Loucy (cell line): Measurements from ENCODE around the gene ARHGAP6.

Source experiments
- H2AFZ ChIP-seq: fragments of 200-600 bp; sonication (generic); 2 replicates; pipeline ENCODE4 v1.6.0; 2016; ENCODE audit warnings: antibody characterized with exemption, mild to moderate bottlenecking, low read length, moderate library complexity
- H3F3A ChIP-seq: fragments of 200-600 bp; 2 replicates; pipeline ENCODE4 v1.6.0; 2016; ENCODE audit warnings: antibody characterized with exemption, low read depth, mild to moderate bottlenecking
- H3K27me3 ChIP-seq: fragments of 200-600 bp; sonication (generic); 2 replicates; pipeline ENCODE4 v1.6.1; 2014; ENCODE audit warnings: low read length, mild to moderate bottlenecking; ENCODE audit not compliant: insufficient read depth, poor library complexity, severe bottlenecking
- H3K36me3 ChIP-seq: fragments of 200-600 bp; sonication (generic); 2 replicates; pipeline ENCODE4 v1.6.1; 2016; ENCODE audit warnings: low read length; ENCODE audit not compliant: insufficient read depth
- H3K4me1 ChIP-seq: fragments of 200-600 bp; sonication (generic); 2 replicates; pipeline ENCODE4 v1.5.1; 2014; ENCODE audit warnings: low read length, mild to moderate bottlenecking; ENCODE audit not compliant: insufficient read depth, poor library complexity, severe bottlenecking
- H3K4me2 ChIP-seq: fragments of 200-600 bp; sonication (generic); 2 replicates; pipeline ENCODE4 v1.6.0; 2014; ENCODE audit warnings: antibody characterized with exemption, low read length, low read depth, mild to moderate bottlenecking; ENCODE audit not compliant: poor library complexity, severe bottlenecking
- H3K4me3 ChIP-seq: fragments of 200-600 bp; sonication (generic); 2 replicates; pipeline ENCODE4 v1.5.1; 2014; ENCODE audit warnings: low read length, mild to moderate bottlenecking, mixed read lengths; ENCODE audit not compliant: poor library complexity, severe bottlenecking
- H3K79me2 ChIP-seq: fragments of 200-600 bp; sonication (generic); 2 replicates; pipeline ENCODE4 v1.6.1; 2014; ENCODE audit warnings: low read length; ENCODE audit not compliant: insufficient read depth
- H3K9ac ChIP-seq: fragments of 200-600 bp; sonication (generic); 2 replicates; pipeline ENCODE4 v1.6.0; 2014; ENCODE audit warnings: mild to moderate bottlenecking, low read depth, low read length, moderate library complexity; ENCODE audit not compliant: poor library complexity, severe bottlenecking
- H3K9me2 ChIP-seq: fragments of 200-600 bp; sonication (generic); replicated peaks from 2 replicates; pipeline ENCODE4 v1.6.1; 2016; ENCODE audit warnings: low read depth, low read length, mixed read lengths
- H3K9me3 ChIP-seq: fragments of 200-600 bp; sonication (generic); 2 replicates; pipeline ENCODE4 v1.6.1; 2014; ENCODE audit warnings: mild to moderate bottlenecking, antibody characterized with exemption, low read length, low read depth; ENCODE audit not compliant: insufficient read depth
- H4K20me1 ChIP-seq: fragments of 200-600 bp; sonication (generic); 2 replicates; pipeline ENCODE4 v1.6.0; 2014; ENCODE audit warnings: antibody characterized with exemption, low read length, mild to moderate bottlenecking; ENCODE audit not compliant: insufficient read depth, poor library complexity, severe bottlenecking
- EZH2phosphoT487 ChIP-seq: fragments of 200-600 bp; IDR thresholded peaks from 2 replicates; pipeline ENCODE4 v1.6.1; 2018; ENCODE audit warnings: antibody characterized with exemption, mild to moderate bottlenecking, moderate library complexity, borderline replicate concordance
- TF ChIP-seq, protein P1 (sequence below): fragments of 200-600 bp; sonication (generic); conservative IDR thresholded peaks from 2 replicates; pipeline ENCODE4 v1.5.1; 2014; ENCODE audit warnings: mild to moderate bottlenecking, antibody characterized with exemption, low read length

The ARHGAP6 gene

DNA sequence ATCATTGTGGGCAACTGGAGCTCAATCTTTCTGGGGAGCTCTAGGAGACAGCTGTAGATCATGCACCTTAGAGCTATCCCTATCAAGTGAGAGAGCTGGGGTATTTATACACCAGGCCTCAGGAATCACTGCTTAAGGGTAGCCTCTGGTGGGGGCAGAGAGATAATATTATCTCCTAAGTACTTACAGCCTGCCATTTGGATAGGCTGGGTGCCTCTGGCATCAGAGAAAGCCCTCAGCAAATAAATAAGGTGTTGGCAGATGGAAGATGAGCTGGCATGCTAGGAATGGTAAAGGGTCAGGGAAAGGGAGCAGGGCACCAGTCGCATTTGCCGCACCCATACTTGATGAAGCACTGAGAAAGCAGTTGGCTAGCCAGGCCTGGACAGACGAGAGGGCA, 478.7 kb downstream of the ARHGAP6 start:
- Histone ChIP-seq H2AFZ (no peak overlapping the region), H3K4me1 (no peaks in the 10 kb centered on the region), H3K4me3 (no peak overlapping the region), H3K79me2 (no peaks in the 10 kb centered on the region), H3K36me3 (no peaks in the 10 kb centered on the region), H3K9me2 (no peaks in the 10 kb centered on the region), H4K20me1 (no peaks in the 10 kb centered on the region), H3K9ac (no peak overlapping the region), H3K9me3 (no peaks in the 10 kb centered on the region), H3F3A (no peaks in the 10 kb centered on the region), H3K4me2 (no peak overlapping the region), H3K27me3 (no peaks in the 10 kb centered on the region)
- no peak for TF ChIP-seq EZH2phosphoT487
- TF ChIP-seq, protein P1, sequence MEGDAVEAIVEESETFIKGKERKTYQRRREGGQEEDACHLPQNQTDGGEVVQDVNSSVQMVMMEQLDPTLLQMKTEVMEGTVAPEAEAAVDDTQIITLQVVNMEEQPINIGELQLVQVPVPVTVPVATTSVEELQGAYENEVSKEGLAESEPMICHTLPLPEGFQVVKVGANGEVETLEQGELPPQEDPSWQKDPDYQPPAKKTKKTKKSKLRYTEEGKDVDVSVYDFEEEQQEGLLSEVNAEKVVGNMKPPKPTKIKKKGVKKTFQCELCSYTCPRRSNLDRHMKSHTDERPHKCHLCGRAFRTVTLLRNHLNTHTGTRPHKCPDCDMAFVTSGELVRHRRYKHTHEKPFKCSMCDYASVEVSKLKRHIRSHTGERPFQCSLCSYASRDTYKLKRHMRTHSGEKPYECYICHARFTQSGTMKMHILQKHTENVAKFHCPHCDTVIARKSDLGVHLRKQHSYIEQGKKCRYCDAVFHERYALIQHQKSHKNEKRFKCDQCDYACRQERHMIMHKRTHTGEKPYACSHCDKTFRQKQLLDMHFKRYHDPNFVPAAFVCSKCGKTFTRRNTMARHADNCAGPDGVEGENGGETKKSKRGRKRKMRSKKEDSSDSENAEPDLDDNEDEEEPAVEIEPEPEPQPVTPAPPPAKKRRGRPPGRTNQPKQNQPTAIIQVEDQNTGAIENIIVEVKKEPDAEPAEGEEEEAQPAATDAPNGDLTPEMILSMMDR, result no peak

DNA sequence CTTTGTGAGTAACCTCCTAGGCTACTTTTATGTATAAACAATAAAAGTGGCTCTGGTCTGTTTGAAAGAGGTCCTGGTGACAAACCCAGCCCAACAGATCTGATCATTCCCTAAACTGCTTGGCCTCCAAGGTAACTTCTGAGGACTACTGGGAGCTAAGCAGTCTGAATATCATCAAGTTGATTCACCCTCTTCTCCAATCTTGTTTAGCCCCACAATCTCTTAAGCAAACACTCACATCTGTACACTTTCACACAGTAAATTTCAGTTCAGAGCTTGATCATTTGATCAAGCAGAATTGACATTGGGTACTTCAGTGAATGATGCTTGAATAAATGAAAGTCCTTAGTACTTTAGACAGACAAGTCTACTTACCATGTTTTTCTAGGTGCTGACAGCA, 479.9 kb downstream of the ARHGAP6 start:
- H3K36me3 ChIP-seq, result no peaks in the 10 kb centered on the region
- H3K4me3 ChIP-seq, result no peak overlapping the region
- H3K27me3 ChIP-seq, result no peaks in the 10 kb centered on the region

DNA sequence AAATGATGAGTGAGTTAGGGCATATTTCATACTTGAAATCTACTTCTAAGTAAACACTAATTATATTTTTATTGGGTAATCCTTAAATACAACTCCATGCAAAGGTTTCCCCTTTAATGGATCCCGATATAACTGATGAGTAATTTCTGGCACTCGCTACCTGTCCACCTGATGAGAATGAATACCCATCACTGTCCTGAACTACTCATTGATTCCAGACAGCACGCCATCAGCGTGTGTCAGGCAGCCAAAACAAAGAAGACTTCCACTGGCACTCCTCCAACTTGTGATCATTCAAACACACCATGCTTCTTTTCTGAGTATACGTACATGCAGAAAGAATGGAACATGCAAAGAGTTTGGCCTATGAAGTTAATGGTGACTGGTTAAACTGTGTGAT, 485.1 kb downstream of the ARHGAP6 start:
- Histone ChIP-seq H3K9ac (no peak overlapping the region), H3K79me2 (no peaks in the 10 kb centered on the region), H3K27me3 (no peaks in the 10 kb centered on the region), H3K4me2 (no peak overlapping the region), H3K9me2 (no peaks in the 10 kb centered on the region), H3K4me1 (no peaks in the 10 kb centered on the region), H3K9me3 (no peaks in the 10 kb centered on the region), H2AFZ (no peak overlapping the region), H4K20me1 (no peaks in the 10 kb centered on the region), H3K36me3 (no peaks in the 10 kb centered on the region), H3K4me3 (no peak overlapping the region), H3F3A (no peaks in the 10 kb centered on the region)
- TF ChIP-seq, protein P1, result no peak
- TF ChIP-seq EZH2phosphoT487, result no peak

More for the DNA sequence above, 479.9 kb downstream of the ARHGAP6 start:
- H4K20me1 ChIP-seq, result no peaks in the 10 kb centered on the region
- no peaks in the 10 kb centered on the region for H3K9me3 ChIP-seq
- H3F3A ChIP-seq, result no peaks in the 10 kb centered on the region
- H2AFZ ChIP-seq, result no peak overlapping the region
- no peak overlapping the region for H3K4me2 ChIP-seq
- no peaks in the 10 kb centered on the region for H3K79me2 ChIP-seq
- H3K4me1 ChIP-seq, result no peaks in the 10 kb centered on the region
- no peaks in the 10 kb centered on the region for H3K9me2 ChIP-seq
- H3K9ac ChIP-seq, result no peak overlapping the region
- TF ChIP-seq, protein P1, result no peak
- no peak for TF ChIP-seq EZH2phosphoT487
